HepG2 (cell line): Measurements from ENCODE around the gene PFKL. TPM values are rescaled to one million over a fixed set of nuclear protein-coding genes. Genes with fewer than 3 reads are reported as not detected.

Experiments used
- AKNA ChIP-seq: sonication (generic); formaldehyde crosslinking; IDR thresholded peaks from 2 replicates; pipeline ENCODE4 v1.4.0; 2020; ENCODE audit warnings: missing genetic modification reagents, borderline replicate concordance
- ATF1 ChIP-seq: IDR thresholded peaks from 2 replicates; pipeline ENCODE4 v1.6.1; 2016; ENCODE audit warnings: mild to moderate bottlenecking, control low read depth
- CTCF ChIP-seq: sonication (generic); formaldehyde crosslinking; IDR thresholded peaks from 2 replicates; pipeline ENCODE4 v1.5.0; 2020; ENCODE audit warnings: mild to moderate bottlenecking, missing genetic modification reagents, moderate library complexity
- DPF2 ChIP-seq: sonication (generic); formaldehyde crosslinking; IDR thresholded peaks from 2 replicates; pipeline ENCODE4 v1.4.0; 2020; ENCODE audit warnings: mild to moderate bottlenecking, low read depth, missing genetic modification reagents, borderline replicate concordance
- ELF4 ChIP-seq: sonication (generic); formaldehyde crosslinking; IDR thresholded peaks from 2 replicates; pipeline ENCODE4 v1.5.0; 2020; ENCODE audit warnings: missing genetic modification reagents, mild to moderate bottlenecking, moderate library complexity, borderline replicate concordance
- ELK4 ChIP-seq: sonication (generic); formaldehyde crosslinking; IDR thresholded peaks from 2 replicates; pipeline ENCODE4 v1.9.0; 2021; ENCODE audit warnings: missing genetic modification reagents, borderline replicate concordance
- HDAC1 ChIP-seq: sonication (generic); formaldehyde crosslinking; IDR thresholded peaks from 2 replicates; pipeline ENCODE4 v1.5.1; 2020; ENCODE audit warnings: mild to moderate bottlenecking, missing genetic modification reagents
- KDM3A ChIP-seq: IDR thresholded peaks from 2 replicates; pipeline ENCODE4 v1.6.1; 2018; ENCODE audit warnings: low read depth, missing compliant biosample characterization
- MIER3 ChIP-seq: IDR thresholded peaks from 2 replicates; pipeline ENCODE4 v1.6.1; 2016; ENCODE audit warnings: missing compliant biosample characterization, borderline replicate concordance
- NCOA2 ChIP-seq: sonication (generic); formaldehyde crosslinking; IDR thresholded peaks from 2 replicates; pipeline ENCODE4 v1.8.0; 2022; ENCODE audit warnings: inconsistent platforms
- PAX8 ChIP-seq: sonication (generic); formaldehyde crosslinking; IDR thresholded peaks from 2 replicates; pipeline ENCODE4 v1.8.0; 2022; ENCODE audit warnings: mild to moderate bottlenecking, missing genetic modification reagents, borderline replicate concordance
- POLR2A ChIP-seq, 2 experiments: IDR thresholded peaks; 2 replicates each; pipeline ENCODE4 v1.6.1; 2011; ENCODE audit warnings: low read depth in 2 of 2, low read length in 2 of 2, mild to moderate bottlenecking in 1 of 2, moderate library complexity in 1 of 2; ENCODE audit not compliant: insufficient read depth in 1 of 2
- RAD21 ChIP-seq: fragments of 450-650 bp; formaldehyde crosslinking; IDR thresholded peaks from 2 replicates; pipeline ENCODE4 v1.5.0; 2020; ENCODE audit warnings: mild to moderate bottlenecking
- XRCC5 ChIP-seq: fragments of 200-400 bp; formaldehyde crosslinking; optimal IDR thresholded peaks from 2 replicates; pipeline ENCODE3; 2017; ENCODE audit warnings: mild to moderate bottlenecking, low read length
- YEATS4 ChIP-seq: sonication (generic); formaldehyde crosslinking; IDR thresholded peaks from 2 replicates; pipeline ENCODE4 v1.4.0; 2020; ENCODE audit warnings: missing genetic modification reagents, borderline replicate concordance
- ZC3H4 ChIP-seq: sonication (generic); formaldehyde crosslinking; IDR thresholded peaks from 2 replicates; pipeline ENCODE4 v1.4.0; 2020; ENCODE audit warnings: missing genetic modification reagents, borderline replicate concordance
- ZFP62 ChIP-seq: sonication (generic); formaldehyde crosslinking; IDR thresholded peaks from 2 replicates; pipeline ENCODE4 v1.4.0; 2020; ENCODE audit warnings: missing genetic modification reagents
- ZNF430 ChIP-seq: sonication (generic); formaldehyde crosslinking; IDR thresholded peaks from 2 replicates; pipeline ENCODE4 v1.9.0; 2021; ENCODE audit warnings: mild to moderate bottlenecking, missing genetic modification reagents
- ZNF614 ChIP-seq: IDR thresholded peaks from 2 replicates; pipeline ENCODE4 v1.6.1; 2018; ENCODE audit warnings: missing biosample characterization, missing genetic modification reagents, inconsistent platforms, borderline replicate concordance
- ZNF773 ChIP-seq: sonication (generic); formaldehyde crosslinking; IDR thresholded peaks from 2 replicates; pipeline ENCODE4 v1.4.0; 2020; ENCODE audit warnings: missing genetic modification reagents, borderline replicate concordance
- ZSCAN12 ChIP-seq: sonication (generic); formaldehyde crosslinking; IDR thresholded peaks from 2 replicates; pipeline ENCODE4 v1.9.0; 2021; ENCODE audit warnings: mild to moderate bottlenecking, missing genetic modification reagents
- polyA plus RNA-seq, 8 experiments: library from polyadenylated mRNA; depleted of rRNA in 3 of 8; stranded (reverse) in 7 of 8; unstranded in 1 of 8; fragments of >200 nt; fragmentation: Illumina TruSeq in 4 of 8; extraction: Trizol in 4 of 8; gene quantifications; 2 replicates each; pipeline versions ENCODE4 v1.2.1 to v1.2.3, GENCODE V29; 2011 to 2016; ENCODE audit warnings: low read depth in 4 of 8, missing spikeins in 1 of 8, mixed read lengths in 1 of 8; ENCODE audit not compliant: insufficient read depth in 1 of 8
- total RNA-seq, 5 experiments: library from RNA; depleted of rRNA; stranded (reverse); fragments of >200 nt; fragmentation: Illumina TruSeq; extraction: Trizol; gene quantifications; 2 replicates each; pipeline ENCODE4 v1.2.3, GENCODE V29; 2016; ENCODE audit warnings: low read depth in 1 of 5

The PFKL gene
- total and polyA plus RNA-seq, 2 of the 13 experiments (the other 11 are each of a cell fraction or from before 2014, with no cell fraction given) = 92.8 to 106 TPM

GRCh38 chr21:44338971-44339910 lies 39.4 kb downstream of the PFKL start, which contains the start of gene CFAP410 (continued):
- peak; percentile 73; the same call in 1 of the 2 replicates for TF ChIP-seq ZNF614 (CRISPR knock-in tag)
- TF ChIP-seq KDM3A (CRISPR knock-in tag) = 0 out of 2 replicates have a peak, but pooled peaks have one; percentile 38
- no peak for TF ChIP-seq ELK4 (CRISPR knock-in tag)
- TF ChIP-seq ZNF773 (CRISPR knock-in tag) = peak; percentile 18; the same call in 1 of the 2 replicates
- TF ChIP-seq AKNA (CRISPR knock-in tag) = no peak
- TF ChIP-seq YEATS4 (CRISPR knock-in tag) = peak; percentile 99
- TF ChIP-seq HDAC1 = peak; percentile 99
- TF ChIP-seq DPF2 = peak; percentile 18; the same call in 1 of the 2 replicates
- TF ChIP-seq NCOA2 (CRISPR knock-in tag) = no peak
- 0 out of 2 replicates have a peak, but pooled peaks have one; percentile 51 for TF ChIP-seq MIER3 (CRISPR knock-in tag)
- TF ChIP-seq ZSCAN12 (CRISPR knock-in tag) = 0 out of 2 replicates have a peak, but pooled peaks have one; percentile 54
- peak; percentile 78; the same call in 1 of the 2 replicates for TF ChIP-seq ZNF430 (CRISPR knock-in tag)
- peak; percentile 25 for TF ChIP-seq CTCF
- peak; percentile 46; the same call in 1 of the 2 replicates for TF ChIP-seq RAD21 (CRISPR knock-in tag)
- peak; percentile 64 for TF ChIP-seq XRCC5
- TF ChIP-seq ELF4 (CRISPR knock-in tag) = peak; percentile 90
- peak; percentile 98 for TF ChIP-seq ATF1
- TF ChIP-seq ZFP62 = 0 out of 2 replicates have a peak, but pooled peaks have one; percentile 85
- peak; percentile 32; the same call in 1 of the 2 replicates for TF ChIP-seq ZC3H4 (CRISPR knock-in tag)
- 0 out of 2 replicates have a peak, but pooled peaks have one; percentile 63 for TF ChIP-seq PAX8 (CRISPR knock-in tag)
- peak in 1 of 2 experiments; percentile 86; a peak in 2 of 4 replicates for TF ChIP-seq POLR2A (IDR thresholded peaks at IDR 0.05; ENCODE audit: insufficient read depth in 1 of 2, low read depth in 2 of 2, low read length in 2 of 2)
